ENCODE results near the gene JARID2.
"Not testable (repeated sequence)": the region's sequence is repeated elsewhere in the genome, so short reads cannot be mapped to it uniquely, and the experiment has no call there.

The JARID2 gene

GRCh38 chr6:15405129-15406068 lies 159.5 kb downstream of the JARID2 start:
- no peak for DNase-seq

GRCh38 chr6:15406452-15406851 lies 160.6 kb downstream of the JARID2 start:
- no peak for DNase-seq

- no peak for DNase-seq
These were observed 162.1 kb downstream of the JARID2 start for GRCh38 chr6:15408008-15408407.

GRCh38 chr6:15408758-15409157 lies 162.9 kb downstream of the JARID2 start:
- DNase-seq, result no peak

GRCh38 chr6:15409301-15410125 lies 163.6 kb downstream of the JARID2 start:
- DNase-seq, result no peak

GRCh38 chr6:15410126-15410391 lies 164.2 kb downstream of the JARID2 start:
- no peak for DNase-seq

- DNase-seq, result no peak
These were observed 164.9 kb downstream of the JARID2 start for GRCh38 chr6:15410752-15411151.

- no peak for DNase-seq
These were observed 165.9 kb downstream of the JARID2 start for GRCh38 chr6:15411766-15412165.

GRCh38 chr6:15412767-15413166 lies 166.9 kb downstream of the JARID2 start:
- no peak for DNase-seq

- DNase-seq, result no peak
These were observed 167.8 kb downstream of the JARID2 start for GRCh38 chr6:15413466-15414234.

GRCh38 chr6:15414235-15414612 lies 168.4 kb downstream of the JARID2 start:
- DNase-seq, result no peak

- not testable (repeated sequence) for DNase-seq
These were observed 169.8 kb downstream of the JARID2 start for GRCh38 chr6:15415622-15416021.

GRCh38 chr6:15416932-15417509 lies 171.2 kb downstream of the JARID2 start:
- DNase-seq, result no peak

- DNase-seq, result no peak
These were observed 171.9 kb downstream of the JARID2 start for GRCh38 chr6:15417811-15418210.

- no peak for DNase-seq
These were observed 173.6 kb downstream of the JARID2 start for GRCh38 chr6:15419493-15419892.

GRCh38 chr6:15420959-15421438 lies 175.1 kb downstream of the JARID2 start:
- peak; percentile 23 for DNase-seq

GRCh38 chr6:15421945-15422733 lies 176.3 kb downstream of the JARID2 start:
- no peak for DNase-seq

GRCh38 chr6:15423286-15423993 lies 177.6 kb downstream of the JARID2 start:
- no peak for DNase-seq

- DNase-seq, result no peak
These were observed 180.1 kb downstream of the JARID2 start for GRCh38 chr6:15425947-15426346.

- DNase-seq, result no peak
These were observed 180.5 kb downstream of the JARID2 start for GRCh38 chr6:15426395-15426794.

- DNase-seq, result no peak
These were observed 181.0 kb downstream of the JARID2 start for GRCh38 chr6:15426901-15427300.

Data from CD4-positive, alpha-beta T cell treated with Interleukin-4 for 4 hours (primary cell).